GM21529 (cell line): ENCODE data around the gene ALG9.
"Not testable (repeated sequence)": the region's sequence is repeated elsewhere in the genome, so short reads cannot be mapped to it uniquely, and the experiment has no call there.

ENCODE experiments used
- ATAC-seq: cut with Tn5 transposase; IDR thresholded peaks from one replicate; pipeline ENCODE4 v1.9.1; 2021; ENCODE audit not compliant: unreplicated experiment

ALG9 gene

DNA sequence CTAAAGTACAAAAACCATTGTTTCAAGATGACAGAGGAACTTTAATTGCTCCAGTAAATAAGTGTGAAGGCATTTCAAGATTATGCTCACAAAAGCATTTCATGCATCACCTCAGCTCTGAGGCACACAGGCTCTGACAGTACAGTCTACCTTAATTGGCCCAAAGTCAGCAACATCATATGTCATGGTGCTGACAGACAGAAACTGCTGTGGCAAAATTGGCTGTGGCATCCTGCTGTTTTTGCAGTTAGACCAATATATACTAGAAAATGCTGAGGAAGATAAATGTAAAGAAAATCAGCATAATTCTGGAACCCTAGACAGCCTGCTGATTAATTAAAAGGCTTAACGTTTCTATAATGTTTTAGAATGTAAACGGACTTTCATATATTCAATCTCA is 70.2 kb downstream of the ALG9 start:
- no peak for ATAC-seq

- ATAC-seq, result no peak
Observed at GRCh38 chr11:111798279-111798678, 73.1 kb downstream of the ALG9 start.

- ATAC-seq, result no peak
Observed at GRCh38 chr11:111797145-111797581, 74.2 kb downstream of the ALG9 start.

GRCh38 chr11:111796696-111797095 is 74.7 kb downstream of the ALG9 start:
- no peak for ATAC-seq

DNA sequence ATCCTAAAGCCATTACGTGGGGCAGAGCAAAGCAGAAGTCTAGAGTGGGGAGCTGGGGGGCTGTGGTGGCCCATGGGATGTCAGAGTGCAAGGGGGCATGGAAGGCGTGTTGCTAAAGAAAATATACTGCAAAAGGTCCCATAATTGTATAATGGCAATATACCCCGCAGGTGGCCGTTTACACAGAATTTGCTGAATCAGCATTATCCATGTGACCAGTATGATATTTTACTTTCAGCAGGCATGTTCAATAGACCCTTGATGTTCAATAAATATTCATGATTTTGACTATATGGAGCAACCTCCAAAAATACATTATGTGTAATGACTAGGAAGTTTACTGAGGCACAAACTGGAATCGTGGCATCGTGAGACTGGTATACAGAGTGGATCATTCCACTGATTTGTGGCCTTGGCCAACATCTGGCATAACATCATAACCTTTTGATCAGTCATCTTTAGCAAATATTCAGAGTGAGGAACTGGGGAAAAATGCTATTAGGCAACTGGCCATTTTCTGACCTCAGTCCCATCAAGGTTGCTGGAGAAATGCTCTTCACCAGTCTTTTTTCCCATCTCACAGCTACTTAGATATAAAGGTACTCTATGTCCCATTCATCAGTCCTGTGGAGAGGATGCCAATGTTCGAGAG is 75.9 kb downstream of the ALG9 start:
- no peak for ATAC-seq

GRCh38 chr11:111793863-111794262 is 77.5 kb downstream of the ALG9 start:
- no peak for ATAC-seq

DNA sequence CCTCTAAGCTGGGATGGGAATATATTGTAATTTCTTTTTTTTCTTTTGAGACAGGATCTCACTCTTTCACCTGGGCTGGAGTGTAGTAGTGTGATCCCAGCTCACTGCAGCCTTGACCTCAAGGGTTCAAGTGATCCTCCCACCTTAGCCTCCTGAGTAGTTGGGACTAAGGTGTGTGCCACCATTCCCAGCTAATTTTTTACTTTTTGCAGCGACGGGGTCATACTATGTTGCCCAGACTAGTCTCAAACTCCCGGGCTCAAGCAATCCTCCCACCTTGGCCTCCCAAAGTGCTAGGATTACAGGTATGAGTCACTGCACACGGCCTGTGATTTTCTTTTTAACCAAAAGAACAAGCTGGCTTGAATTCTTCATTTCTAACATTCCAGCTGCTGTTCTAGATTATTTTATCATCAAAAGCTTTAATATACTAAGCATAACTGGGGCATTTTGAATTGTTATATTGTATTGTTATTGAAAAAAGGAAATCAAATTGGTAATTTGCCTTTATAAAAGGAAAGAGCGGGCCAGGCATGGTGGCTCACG is 78.4 kb downstream of the ALG9 start:
- ATAC-seq, result no peak

DNA sequence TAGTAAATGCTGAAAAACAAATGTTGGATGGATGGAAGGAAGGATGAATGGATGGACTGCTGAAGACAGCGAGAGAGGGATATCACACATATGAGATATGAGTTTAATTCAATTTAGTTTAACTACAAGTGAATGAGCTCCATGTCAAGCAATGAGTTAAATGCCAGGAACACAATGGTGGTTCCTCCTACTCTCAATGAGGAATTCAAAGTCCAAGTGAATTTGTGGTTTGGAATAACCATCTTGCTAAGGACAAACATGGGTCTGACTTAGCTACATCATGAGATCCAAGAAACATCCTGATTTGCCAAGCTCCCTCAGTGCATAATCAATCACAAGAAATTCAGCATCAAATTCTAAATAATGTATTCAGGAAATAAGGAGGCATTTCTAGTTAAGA is 79.1 kb downstream of the ALG9 start:
- no peak for ATAC-seq

DNA sequence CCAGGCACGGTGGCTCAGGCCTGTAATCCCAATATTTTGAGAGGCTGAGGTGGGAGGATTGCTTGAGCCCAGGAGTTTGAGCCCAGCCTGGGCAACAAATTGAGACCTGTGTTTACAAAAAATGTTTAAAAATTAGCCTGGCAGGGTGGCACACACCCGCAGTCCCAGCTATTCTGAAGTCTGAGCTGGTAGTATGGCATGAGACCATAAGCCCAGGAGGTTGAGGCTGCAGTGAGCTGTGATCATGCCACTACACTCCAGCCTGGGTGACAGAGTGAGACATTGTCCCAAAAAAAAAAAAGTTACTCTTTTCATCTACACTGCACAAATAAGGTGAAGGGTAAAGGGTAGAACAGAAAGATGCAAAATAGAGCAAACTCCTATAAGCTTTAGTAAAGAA is 82.9 kb downstream of the ALG9 start:
- ATAC-seq, result no peak

DNA sequence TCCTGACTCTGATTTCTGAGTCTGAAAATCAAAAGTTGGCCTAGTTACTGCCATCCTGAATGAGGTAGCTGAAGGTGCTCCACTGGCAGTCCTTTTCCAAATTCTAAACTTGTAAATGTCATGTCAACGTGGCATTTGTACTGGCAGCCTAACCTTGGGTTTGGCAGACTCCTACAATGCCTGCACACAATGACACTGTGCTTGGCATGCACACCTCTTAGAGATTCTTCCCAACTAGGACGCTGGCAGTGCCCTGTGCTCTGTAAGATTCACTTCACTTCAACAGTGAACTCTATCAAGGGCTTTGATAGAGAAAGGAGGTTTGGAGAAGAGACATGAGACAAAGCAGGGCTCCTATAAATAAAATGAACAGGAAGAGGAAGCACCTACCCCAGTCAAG is 83.3 kb downstream of the ALG9 start:
- no peak for ATAC-seq

DNA sequence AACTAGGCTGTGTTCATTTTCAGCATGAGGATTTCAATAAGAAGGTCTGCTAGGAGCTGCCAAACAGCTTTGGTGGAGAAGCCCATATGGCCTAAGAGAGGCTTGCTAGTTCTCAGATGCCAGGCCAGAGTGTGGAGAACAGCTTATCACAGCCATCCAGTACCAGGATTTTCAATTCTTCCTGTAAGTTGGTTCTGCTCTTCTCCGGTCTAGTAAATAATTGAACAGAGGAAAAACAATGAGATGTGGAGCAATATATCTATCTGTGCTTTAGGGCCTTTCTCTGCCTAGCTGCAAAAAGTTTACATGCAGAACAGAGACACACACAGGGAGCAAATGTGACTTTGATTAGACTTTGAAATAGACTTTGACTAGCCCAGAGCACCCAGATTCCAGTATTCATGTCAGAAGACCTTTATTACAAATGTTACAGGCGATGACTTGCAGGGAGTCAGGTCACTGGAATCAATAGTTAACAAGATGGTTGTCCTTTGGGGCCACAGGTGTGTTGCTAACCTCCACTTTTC is 85.4 kb downstream of the ALG9 start:
- ATAC-seq, result no peak

DNA sequence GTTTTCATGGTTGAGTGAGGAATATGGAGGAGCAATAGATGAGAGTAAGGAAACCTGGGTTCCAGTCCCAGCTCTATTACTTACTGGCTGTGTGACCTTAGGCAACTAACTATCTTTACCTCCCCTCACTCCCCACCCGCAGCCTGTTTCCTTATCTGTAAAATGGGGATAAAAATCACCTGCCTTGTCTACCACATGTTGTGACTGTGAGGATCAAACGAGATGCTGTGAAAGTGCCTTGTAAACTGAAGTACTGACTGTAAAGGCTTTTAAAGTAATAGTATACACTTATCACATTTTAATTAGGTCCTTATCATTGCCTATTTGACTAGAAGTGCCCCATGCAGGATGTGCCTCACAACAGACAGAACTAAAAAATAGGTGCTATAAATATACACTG is 86.3 kb downstream of the ALG9 start:
- no peak for ATAC-seq

DNA sequence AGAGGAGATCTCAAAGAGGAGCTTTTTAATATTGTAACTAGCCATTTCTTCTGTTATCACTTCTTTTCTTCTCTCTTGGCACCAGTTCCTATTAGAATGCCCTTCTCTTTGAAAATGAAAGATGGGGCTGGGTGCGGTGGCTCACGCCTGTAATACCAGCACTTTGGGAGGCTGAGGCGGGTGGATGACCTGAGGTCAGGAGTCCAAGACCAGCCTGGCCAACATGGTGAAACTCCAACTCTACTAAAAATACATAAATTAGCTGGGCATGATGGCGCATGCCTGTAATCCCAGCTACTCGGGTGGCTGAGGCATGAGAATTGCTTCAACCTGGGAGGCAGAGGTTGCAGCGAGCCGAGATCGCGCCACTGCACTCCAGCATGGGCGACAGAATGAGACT is 87.1 kb downstream of the ALG9 start:
- ATAC-seq, result not testable (repeated sequence)

- ATAC-seq, result no peak
Observed at GRCh38 chr11:111782109-111782741, 89.2 kb downstream of the ALG9 start.

DNA sequence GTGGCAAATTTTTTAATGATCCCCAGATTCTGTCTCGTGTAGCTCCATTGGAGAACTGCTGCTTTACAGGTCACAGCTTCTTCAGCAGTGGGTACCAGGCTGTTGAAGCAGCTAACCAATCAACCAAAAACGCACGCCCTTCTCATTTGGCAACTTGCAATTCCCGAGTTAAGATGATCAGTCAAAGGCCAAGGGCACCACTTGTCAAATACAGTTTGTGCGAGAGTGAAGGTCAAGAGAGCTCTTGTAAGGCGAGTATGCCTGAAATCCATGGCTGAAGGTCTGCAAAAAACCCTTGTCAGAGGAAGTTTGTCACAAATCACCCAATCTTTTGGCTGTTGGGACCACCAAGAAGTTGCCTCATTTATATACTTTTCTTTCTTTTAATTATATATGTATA is 92.3 kb downstream of the ALG9 start:
- ATAC-seq, result no peak

DNA sequence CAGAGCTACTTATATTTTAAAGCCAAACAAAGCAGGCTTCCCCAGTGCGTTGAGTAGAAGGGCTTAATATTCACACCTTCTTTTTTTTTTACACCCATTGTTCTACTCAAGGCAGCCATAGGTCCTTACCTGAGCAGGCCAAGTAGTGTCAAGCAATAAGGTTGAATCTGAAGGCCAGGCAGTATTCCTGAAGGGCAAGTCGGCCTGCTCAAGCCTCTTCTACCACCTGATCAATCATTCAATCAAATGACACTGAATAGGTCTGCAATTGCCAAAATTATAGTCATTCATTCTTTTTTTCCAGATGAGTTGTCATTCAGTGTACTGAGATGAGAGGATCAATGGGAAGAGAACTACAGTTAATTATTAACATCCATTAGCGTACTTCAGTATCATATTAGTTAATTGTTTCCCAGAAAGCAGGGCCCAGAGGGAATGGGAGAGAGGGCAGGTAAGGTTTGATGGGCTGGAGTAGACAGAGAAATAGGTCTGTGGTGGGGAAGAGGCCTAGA is 93.3 kb downstream of the ALG9 start:
- no peak for ATAC-seq

- peak; percentile 56 for ATAC-seq
Observed at GRCh38 chr11:111777094-111778046, 94.0 kb downstream of the ALG9 start.

DNA sequence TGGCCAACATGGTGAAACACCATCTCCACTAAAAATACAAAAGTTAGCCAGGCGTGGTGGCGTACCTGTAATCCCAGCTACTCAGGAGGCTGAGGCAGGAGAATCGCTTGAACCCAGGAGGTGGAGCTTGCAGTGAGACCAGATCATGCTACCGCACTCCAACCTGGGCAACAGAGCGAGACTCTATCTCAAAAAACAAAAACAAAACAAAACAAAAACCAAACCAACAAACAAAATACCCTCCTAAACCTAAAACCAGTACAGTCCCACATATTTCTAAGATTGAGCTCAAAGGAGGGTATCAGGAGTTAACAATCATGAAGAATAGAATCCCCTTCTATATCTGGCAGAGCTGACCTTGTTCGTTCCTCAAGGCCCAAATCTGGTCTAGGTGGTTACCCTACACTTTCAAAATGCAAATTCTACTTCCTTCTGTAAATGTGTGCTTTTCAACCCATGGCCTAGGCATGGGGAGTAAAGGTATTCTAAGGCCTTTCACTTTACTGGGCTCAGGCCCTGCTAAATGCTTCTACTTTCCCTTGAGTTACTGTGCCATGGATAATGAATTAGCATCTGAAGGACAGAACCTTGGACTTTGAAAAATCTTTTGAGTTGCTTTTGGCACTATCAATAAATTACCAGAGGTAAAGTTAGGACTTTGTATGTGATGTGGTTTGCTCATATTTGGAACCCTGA is 94.8 kb downstream of the ALG9 start:
- peak; percentile 97 for ATAC-seq

DNA sequence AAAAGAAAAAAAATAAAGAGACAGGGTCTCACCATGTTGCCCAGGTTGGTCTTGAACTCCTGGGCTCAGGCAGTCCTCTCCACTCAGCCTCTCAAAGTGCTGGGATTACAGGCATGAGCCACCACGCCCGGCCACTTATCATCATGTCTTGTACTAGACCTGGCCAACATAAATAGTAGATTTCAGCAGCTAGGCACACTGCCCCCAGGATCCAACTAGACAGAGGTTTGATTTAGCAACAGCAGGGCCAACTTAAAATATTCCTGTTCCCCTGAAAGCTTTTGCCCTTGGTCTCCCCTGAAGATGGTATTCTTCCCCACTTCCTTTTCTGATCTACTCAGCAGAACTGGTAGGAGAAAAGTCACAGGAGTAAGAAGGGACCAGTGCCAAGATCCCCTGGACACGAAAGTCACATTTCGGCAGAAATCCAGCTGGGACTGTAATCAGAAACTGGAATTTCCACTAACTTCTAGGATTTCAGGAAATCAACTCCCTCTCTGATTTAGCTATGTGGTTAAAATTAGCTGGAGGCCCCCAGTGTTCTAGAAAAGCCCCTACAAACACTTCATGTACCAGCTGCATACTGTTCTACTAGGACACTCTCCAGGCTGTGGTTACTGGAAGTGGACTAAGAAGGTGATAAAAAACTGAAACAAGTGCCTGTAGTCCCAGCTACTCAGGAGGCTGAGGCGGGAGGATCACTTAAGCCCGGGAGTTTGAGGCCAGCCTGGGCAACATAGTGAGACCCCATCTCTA is 96.2 kb downstream of the ALG9 start:
- ATAC-seq, result no peak

DNA sequence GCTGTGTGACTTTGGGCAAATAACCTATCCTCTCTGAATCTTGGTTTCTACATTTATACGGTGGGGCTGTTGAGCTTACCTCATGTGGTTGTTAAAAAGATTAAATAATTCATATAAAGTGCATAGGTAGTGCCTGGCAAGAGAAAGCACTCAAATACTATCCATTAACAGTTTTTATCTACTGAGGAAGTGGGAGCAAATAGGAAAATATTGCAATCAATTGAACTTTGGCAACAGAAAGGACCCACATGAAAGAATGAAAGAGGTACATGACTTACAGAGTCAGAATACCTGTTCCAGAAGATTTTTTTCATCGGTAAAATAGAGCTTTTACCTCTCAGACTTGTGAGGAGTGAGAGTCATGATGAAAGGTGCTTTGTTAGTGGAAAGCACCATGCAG is 98.8 kb downstream of the ALG9 start:
- ATAC-seq, result no peak
